ENCODE measurements around the gene EEF1A2.

Gene EEF1A2

DNA sequence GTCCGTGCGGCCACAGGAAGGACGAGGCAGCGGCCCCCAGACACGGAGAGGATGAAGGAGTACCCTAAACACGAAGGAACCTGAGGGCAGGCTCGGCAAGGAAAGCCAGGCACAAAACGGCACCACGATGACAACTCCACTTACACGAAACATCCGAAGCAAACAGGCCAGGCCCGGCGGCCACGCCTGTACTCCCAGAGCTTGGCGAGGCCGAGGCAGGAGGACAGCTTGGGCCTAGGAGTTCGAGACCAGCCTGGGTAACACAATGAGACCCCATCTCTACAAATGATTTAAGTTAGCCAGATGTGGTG, 39.9 kb downstream of the EEF1A2 start:
- TF ChIP-seq CTCF (conservative IDR thresholded peaks at IDR 0.05; ENCODE audit: low read length): no peak
- no peak for DNase-seq (ENCODE audit: low read depth)
- no peak overlapping the region for H3K4me3 ChIP-seq (ENCODE audit: low read length)

- no peak overlapping the region for H3K4me3 ChIP-seq (ENCODE audit: low read length)
- DNase-seq (ENCODE audit: low read depth): no peak
- no peak for TF ChIP-seq CTCF (conservative IDR thresholded peaks at IDR 0.05; ENCODE audit: low read length)
These were observed 40.5 kb downstream of the EEF1A2 start for GRCh38 chr20:63458170-63459069.

DNA sequence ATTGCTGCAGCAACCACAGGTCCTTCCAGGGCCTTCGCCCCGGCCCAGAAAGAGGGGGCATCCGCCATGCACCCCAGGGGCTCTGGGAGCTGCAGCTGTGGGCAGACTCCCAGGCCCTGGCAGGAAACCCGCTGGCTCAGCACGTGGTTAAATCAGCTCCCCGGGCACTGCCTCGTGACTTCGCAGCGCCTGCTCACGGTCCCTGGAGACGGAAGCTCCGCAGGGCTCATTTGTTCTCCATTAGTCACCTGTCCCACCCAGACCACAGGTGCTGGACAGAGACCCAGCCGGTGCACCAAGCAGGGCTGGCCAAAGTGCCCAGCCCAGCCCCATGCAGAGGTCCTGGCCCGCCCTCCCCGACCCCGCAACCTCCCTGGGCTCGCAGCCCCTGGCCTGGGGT, 41.1 kb downstream of the EEF1A2 start:
- H3K4me3 ChIP-seq (ENCODE audit: low read length): no peak overlapping the region
- DNase-seq (ENCODE audit: low read depth): peak; percentile 28
- no peak for TF ChIP-seq CTCF (conservative IDR thresholded peaks at IDR 0.05; ENCODE audit: low read length)

- DNase-seq (ENCODE audit: low read depth): no peak
- no peak overlapping the region for H3K4me3 ChIP-seq (ENCODE audit: low read length)
- no peak for TF ChIP-seq CTCF (conservative IDR thresholded peaks at IDR 0.05; ENCODE audit: low read length)
These were observed 42.2 kb downstream of the EEF1A2 start for GRCh38 chr20:63456429-63457284.

DNA sequence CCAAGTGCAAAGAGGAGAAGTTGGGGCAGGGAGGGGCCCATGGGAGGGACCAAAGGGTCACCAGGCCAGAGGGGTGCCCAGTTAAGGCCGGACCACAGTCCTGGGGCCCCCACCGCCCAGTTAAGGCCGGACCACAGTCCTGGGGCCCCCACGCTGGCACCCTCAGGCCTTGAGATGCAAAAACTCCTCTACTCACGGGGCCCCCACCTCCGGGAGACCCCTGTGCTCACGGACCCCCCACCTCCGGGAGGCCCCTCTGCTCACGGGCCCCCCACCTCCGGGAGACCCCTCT, 43.4 kb downstream of the EEF1A2 start:
- DNase-seq (ENCODE audit: low read depth): no peak
- no peak overlapping the region for H3K4me3 ChIP-seq (ENCODE audit: low read length)
- TF ChIP-seq CTCF (conservative IDR thresholded peaks at IDR 0.05; ENCODE audit: low read length): no peak

DNA sequence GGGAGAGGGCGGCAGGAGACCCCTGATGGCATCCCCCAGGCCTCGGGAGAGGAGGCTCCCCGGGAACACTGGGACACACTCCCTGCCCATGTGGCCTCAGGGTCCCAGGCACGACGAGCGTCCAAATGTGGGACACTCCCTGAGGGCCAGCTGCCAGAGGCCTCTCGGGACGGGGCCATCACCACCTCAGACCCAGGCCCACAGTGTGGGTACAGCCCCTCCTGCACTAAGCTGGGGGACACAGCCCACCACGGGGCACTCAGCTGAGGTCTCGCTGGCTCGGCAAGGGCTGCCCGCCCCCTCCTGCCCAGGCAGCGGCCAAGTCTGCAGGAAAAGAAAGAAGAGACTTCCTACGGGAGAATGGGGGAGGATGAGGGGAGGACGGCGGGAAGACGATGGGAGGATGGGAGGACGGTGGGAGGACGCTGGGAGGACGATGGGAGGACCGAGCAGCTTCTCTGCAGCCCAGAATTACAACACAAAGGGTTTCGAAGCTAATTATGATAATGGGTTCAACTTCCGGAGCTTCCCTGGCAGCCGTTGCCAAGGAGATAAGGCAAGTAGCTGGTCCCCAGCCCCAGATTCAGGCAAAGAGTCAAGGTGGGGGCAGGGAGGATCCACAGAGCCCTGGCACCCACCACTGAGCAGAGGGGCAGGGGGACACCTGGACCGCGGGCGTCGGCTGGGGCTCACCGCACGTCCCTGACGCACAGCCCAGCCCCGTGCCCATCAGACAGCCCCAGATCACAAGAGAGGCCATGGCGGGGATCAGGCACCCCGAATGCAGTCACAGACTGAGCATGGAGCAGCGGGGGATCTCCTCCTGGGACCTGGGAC, 43.9 kb downstream of the EEF1A2 start:
- DNase-seq (ENCODE audit: low read depth): no peak
- no peak for TF ChIP-seq CTCF (conservative IDR thresholded peaks at IDR 0.05; ENCODE audit: low read length)
- no peak overlapping the region for H3K4me3 ChIP-seq (ENCODE audit: low read length)
